ENCODE data around the gene LTA.

DNA sequence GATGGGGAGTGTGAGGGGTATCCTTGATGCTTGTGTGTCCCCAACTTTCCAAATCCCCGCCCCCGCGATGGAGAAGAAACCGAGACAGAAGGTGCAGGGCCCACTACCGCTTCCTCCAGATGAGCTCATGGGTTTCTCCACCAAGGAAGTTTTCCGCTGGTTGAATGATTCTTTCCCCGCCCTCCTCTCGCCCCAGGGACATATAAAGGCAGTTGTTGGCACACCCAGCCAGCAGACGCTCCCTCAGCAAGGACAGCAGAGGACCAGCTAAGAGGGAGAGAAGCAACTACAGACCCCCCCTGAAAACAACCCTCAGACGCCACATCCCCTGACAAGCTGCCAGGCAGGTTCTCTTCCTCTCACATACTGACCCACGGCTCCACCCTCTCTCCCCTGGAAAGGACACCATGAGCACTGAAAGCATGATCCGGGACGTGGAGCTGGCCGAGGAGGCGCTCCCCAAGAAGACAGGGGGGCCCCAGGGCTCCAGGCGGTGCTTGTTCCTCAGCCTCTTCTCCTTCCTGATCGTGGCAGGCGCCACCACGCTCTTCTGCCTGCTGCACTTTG lies 3.3 kb downstream of the LTA start, which contains the start of gene TNF:
- TF ChIP-seq, protein P1, sequence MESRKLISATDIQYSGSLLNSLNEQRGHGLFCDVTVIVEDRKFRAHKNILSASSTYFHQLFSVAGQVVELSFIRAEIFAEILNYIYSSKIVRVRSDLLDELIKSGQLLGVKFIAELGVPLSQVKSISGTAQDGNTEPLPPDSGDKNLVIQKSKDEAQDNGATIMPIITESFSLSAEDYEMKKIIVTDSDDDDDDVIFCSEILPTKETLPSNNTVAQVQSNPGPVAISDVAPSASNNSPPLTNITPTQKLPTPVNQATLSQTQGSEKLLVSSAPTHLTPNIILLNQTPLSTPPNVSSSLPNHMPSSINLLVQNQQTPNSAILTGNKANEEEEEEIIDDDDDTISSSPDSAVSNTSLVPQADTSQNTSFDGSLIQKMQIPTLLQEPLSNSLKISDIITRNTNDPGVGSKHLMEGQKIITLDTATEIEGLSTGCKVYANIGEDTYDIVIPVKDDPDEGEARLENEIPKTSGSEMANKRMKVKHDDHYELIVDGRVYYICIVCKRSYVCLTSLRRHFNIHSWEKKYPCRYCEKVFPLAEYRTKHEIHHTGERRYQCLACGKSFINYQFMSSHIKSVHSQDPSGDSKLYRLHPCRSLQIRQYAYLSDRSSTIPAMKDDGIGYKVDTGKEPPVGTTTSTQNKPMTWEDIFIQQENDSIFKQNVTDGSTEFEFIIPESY (IDR thresholded peaks at IDR 0.05) = no peak
- TF ChIP-seq, protein P2, sequence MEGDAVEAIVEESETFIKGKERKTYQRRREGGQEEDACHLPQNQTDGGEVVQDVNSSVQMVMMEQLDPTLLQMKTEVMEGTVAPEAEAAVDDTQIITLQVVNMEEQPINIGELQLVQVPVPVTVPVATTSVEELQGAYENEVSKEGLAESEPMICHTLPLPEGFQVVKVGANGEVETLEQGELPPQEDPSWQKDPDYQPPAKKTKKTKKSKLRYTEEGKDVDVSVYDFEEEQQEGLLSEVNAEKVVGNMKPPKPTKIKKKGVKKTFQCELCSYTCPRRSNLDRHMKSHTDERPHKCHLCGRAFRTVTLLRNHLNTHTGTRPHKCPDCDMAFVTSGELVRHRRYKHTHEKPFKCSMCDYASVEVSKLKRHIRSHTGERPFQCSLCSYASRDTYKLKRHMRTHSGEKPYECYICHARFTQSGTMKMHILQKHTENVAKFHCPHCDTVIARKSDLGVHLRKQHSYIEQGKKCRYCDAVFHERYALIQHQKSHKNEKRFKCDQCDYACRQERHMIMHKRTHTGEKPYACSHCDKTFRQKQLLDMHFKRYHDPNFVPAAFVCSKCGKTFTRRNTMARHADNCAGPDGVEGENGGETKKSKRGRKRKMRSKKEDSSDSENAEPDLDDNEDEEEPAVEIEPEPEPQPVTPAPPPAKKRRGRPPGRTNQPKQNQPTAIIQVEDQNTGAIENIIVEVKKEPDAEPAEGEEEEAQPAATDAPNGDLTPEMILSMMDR (IDR thresholded peaks at IDR 0.05; ENCODE audit: low read depth, low read length, missing input control) = no peak
- TF ChIP-seq, protein P3, sequence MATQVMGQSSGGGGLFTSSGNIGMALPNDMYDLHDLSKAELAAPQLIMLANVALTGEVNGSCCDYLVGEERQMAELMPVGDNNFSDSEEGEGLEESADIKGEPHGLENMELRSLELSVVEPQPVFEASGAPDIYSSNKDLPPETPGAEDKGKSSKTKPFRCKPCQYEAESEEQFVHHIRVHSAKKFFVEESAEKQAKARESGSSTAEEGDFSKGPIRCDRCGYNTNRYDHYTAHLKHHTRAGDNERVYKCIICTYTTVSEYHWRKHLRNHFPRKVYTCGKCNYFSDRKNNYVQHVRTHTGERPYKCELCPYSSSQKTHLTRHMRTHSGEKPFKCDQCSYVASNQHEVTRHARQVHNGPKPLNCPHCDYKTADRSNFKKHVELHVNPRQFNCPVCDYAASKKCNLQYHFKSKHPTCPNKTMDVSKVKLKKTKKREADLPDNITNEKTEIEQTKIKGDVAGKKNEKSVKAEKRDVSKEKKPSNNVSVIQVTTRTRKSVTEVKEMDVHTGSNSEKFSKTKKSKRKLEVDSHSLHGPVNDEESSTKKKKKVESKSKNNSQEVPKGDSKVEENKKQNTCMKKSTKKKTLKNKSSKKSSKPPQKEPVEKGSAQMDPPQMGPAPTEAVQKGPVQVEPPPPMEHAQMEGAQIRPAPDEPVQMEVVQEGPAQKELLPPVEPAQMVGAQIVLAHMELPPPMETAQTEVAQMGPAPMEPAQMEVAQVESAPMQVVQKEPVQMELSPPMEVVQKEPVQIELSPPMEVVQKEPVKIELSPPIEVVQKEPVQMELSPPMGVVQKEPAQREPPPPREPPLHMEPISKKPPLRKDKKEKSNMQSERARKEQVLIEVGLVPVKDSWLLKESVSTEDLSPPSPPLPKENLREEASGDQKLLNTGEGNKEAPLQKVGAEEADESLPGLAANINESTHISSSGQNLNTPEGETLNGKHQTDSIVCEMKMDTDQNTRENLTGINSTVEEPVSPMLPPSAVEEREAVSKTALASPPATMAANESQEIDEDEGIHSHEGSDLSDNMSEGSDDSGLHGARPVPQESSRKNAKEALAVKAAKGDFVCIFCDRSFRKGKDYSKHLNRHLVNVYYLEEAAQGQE (IDR thresholded peaks at IDR 0.05) = no peak
- no peak for TF ChIP-seq YY1 (IDR thresholded peaks at IDR 0.05)
- TF ChIP-seq HNF4A (conservative IDR thresholded peaks at IDR 0.05) = no peak
- TF ChIP-seq, protein P4, sequence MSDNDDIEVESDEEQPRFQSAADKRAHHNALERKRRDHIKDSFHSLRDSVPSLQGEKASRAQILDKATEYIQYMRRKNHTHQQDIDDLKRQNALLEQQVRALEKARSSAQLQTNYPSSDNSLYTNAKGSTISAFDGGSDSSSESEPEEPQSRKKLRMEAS (IDR thresholded peaks at IDR 0.05) = no peak
- TF ChIP-seq EGR1 (IDR thresholded peaks at IDR 0.05; ENCODE audit: low read depth in 2 of 2) = no peak
- no peak for TF ChIP-seq TAF1 (conservative IDR thresholded peaks at IDR 0.05)
- no peak for TF ChIP-seq SP1 (IDR thresholded peaks at IDR 0.05)
- no peak for TF ChIP-seq GABPA (IDR thresholded peaks at IDR 0.05 in 1 of 2, conservative IDR thresholded peaks at IDR 0.05 in 1 of 2)
- TF ChIP-seq NR2F2 (IDR thresholded peaks at IDR 0.05) = no peak

Measured in liver (tissue), 3 donors.